IMR-90 (cell line): ENCODE results near the gene RAP2A. TPM values are rescaled to one million over a fixed set of nuclear protein-coding genes. Genes with fewer than 3 reads are reported as not detected.
A peak's percentile ranks its signal among the peaks of the same experiment; 100 is the strongest.

Source experiments
- ATAC-seq: fragments of 200-7000 bp; cut with Tn5 transposase; 2 replicates; pipeline ENCODE4 v1.9.1; 2020; ENCODE audit warnings: low read depth, mild to moderate bottlenecking, moderate library complexity
- BruUV-seq: library from RNA; stranded (reverse); fragments of 400-500 nt; replicated peaks from 2 replicates; lab custom pipeline; 2021; lab: Mats Ljungman, UMichigan
- CTCF ChIA-PET: fragments of 300-600 bp; formaldehyde crosslinking; extraction: SDS; loops from one replicate; lab custom pipeline; 2021; ENCODE audit warnings: antibody characterized with exemption; lab: Yijun Ruan, JAX
- POLR2A ChIA-PET: fragments of 300-600 bp; sonication (Branson Sonifier 250); formaldehyde crosslinking; loops from one replicate; lab custom pipeline; 2022; ENCODE audit warnings: antibody characterized with exemption; ENCODE audit not compliant: unreplicated experiment; lab: Charles Lee
- DNase-seq: peaks from one replicate; pipeline ENCODE4 v3.0.0; 2013
- H2AFZ ChIP-seq: replicated peaks from 2 replicates; pipeline ENCODE3; 2013; ENCODE audit warnings: low read length, mild to moderate bottlenecking; ENCODE audit not compliant: poor library complexity
- H2AK5ac ChIP-seq: 2 replicates; pipeline ENCODE4 v1.6.1; 2013; ENCODE audit warnings: low read depth, low read length, inconsistent platforms
- H2AK9ac ChIP-seq: replicated peaks from 2 replicates; pipeline ENCODE3; 2013; ENCODE audit warnings: mild to moderate bottlenecking, low read depth, low read length, moderate library complexity; ENCODE audit not compliant: poor library complexity
- H2BK120ac ChIP-seq: 2 replicates; pipeline ENCODE4 v1.6.1; 2013; ENCODE audit warnings: low read depth, low read length, inconsistent platforms
- H2BK15ac ChIP-seq: 3 replicates; pipeline ENCODE4 v1.6.1; 2013; ENCODE audit warnings: low read depth, low read length, inconsistent platforms
- H2BK20ac ChIP-seq: 2 replicates; pipeline ENCODE4 v1.6.1; 2013; ENCODE audit warnings: low read depth, mild to moderate bottlenecking, inconsistent platforms, low read length, moderate library complexity
- H2BK5ac ChIP-seq: 2 replicates; pipeline ENCODE4 v1.6.1; 2013; ENCODE audit warnings: mild to moderate bottlenecking, low read depth, low read length, inconsistent platforms; ENCODE audit not compliant: poor library complexity, severe bottlenecking
- H3K14ac ChIP-seq: replicated peaks from 2 replicates; pipeline ENCODE4 v1.6.1; 2013; ENCODE audit warnings: low read depth, low read length, inconsistent platforms
- H3K18ac ChIP-seq: 2 replicates; pipeline ENCODE4 v1.6.1; 2013; ENCODE audit warnings: low read depth, low read length, control low read depth
- H3K23ac ChIP-seq: 2 replicates; pipeline ENCODE4 v1.6.1; 2013; ENCODE audit warnings: low read depth, low read length, inconsistent platforms
- H3K27ac ChIP-seq: 2 replicates; pipeline ENCODE4 v1.5.1; 2013; ENCODE audit warnings: mild to moderate bottlenecking, control low read depth, low read length; ENCODE audit not compliant: insufficient read depth
- H3K27me3 ChIP-seq: 2 replicates; pipeline ENCODE4 v1.6.1; 2013; ENCODE audit warnings: low read length; ENCODE audit not compliant: control insufficient read depth, insufficient read depth
- H3K36me3 ChIP-seq: 2 replicates; pipeline ENCODE4 v1.6.1; 2013; ENCODE audit warnings: low read length, mixed read lengths; ENCODE audit not compliant: control insufficient read depth, insufficient read depth
- H3K4ac ChIP-seq: 2 replicates; pipeline ENCODE4 v1.6.1; 2013; ENCODE audit warnings: low read depth, low read length, inconsistent platforms
- H3K4me1 ChIP-seq: 2 replicates; pipeline ENCODE4 v1.6.1; 2013; ENCODE audit warnings: low read length, mixed read lengths; ENCODE audit not compliant: control insufficient read depth, insufficient read depth
- H3K4me2 ChIP-seq: 2 replicates; pipeline ENCODE4 v1.6.1; 2013; ENCODE audit warnings: low read depth, mild to moderate bottlenecking, control low read depth, low read length, moderate library complexity
- H3K4me3 ChIP-seq: 2 replicates; pipeline ENCODE4 v1.5.1; 2013; ENCODE audit warnings: low read depth, mild to moderate bottlenecking, control low read depth, low read length, moderate library complexity; ENCODE audit not compliant: insufficient read depth
- H3K56ac ChIP-seq: 2 replicates; pipeline ENCODE4 v1.6.1; 2013; ENCODE audit warnings: low read length, inconsistent platforms; ENCODE audit not compliant: insufficient read depth; ENCODE audit errors: extremely low read depth
- H3K79me1 ChIP-seq, 2 experiments: 2 replicates each; pipeline ENCODE4 v1.6.1; 2013; ENCODE audit warnings: low read length in 2 of 2, inconsistent platforms in 1 of 2, low read depth in 1 of 2
- H3K9ac ChIP-seq: 2 replicates; pipeline ENCODE4 v1.6.1; 2013; ENCODE audit warnings: low read depth, low read length, control low read depth
- H3K9me1 ChIP-seq: 2 replicates; pipeline ENCODE4 v1.6.1; 2013; ENCODE audit warnings: low read length, inconsistent platforms; ENCODE audit not compliant: insufficient read depth
- H3K9me3 ChIP-seq: 2 replicates; pipeline ENCODE4 v1.6.1; 2013; ENCODE audit warnings: low read length; ENCODE audit not compliant: control insufficient read depth, insufficient read depth
- H4K20me1 ChIP-seq: 2 replicates; pipeline ENCODE4 v1.6.1; 2013; ENCODE audit warnings: low read length, inconsistent platforms; ENCODE audit not compliant: insufficient read depth
- H4K5ac ChIP-seq: 2 replicates; pipeline ENCODE4 v1.6.1; 2013; ENCODE audit warnings: mild to moderate bottlenecking, low read depth, low read length, control low read depth
- H4K8ac ChIP-seq, 2 experiments: 2 replicates each; pipeline ENCODE4 v1.6.1; 2013; ENCODE audit warnings: low read depth in 2 of 2, low read length in 2 of 2, control low read depth in 1 of 2, inconsistent platforms in 1 of 2
- H4K91ac ChIP-seq: 2 replicates; pipeline ENCODE4 v1.6.1; 2013; ENCODE audit warnings: low read depth, low read length, inconsistent platforms; ENCODE audit not compliant: insufficient read depth
- NFE2L2 ChIP-seq: fragments of 150-350 bp; IDR thresholded peaks from 2 replicates; pipeline ENCODE4 v1.6.1; 2016; ENCODE audit warnings: low read depth, mild to moderate bottlenecking, low read length
- WGBS, 2 experiments: methylation state at CpG; one replicate each; pipeline versions ENCODE4 v1.1.5 to v1.1.7; 2013; ENCODE audit warnings: missing lambda C conversion rate in 2 of 2; ENCODE audit not compliant: insufficient read length in 1 of 2; ENCODE audit errors: extremely low coverage in 2 of 2; 5-methylcytosine and 5-hydroxymethylcytosine counted together
- dilution Hi-C: fragments of 300-500 bp; cut with HindIII; formaldehyde crosslinking; loops from one replicate; pipeline ENCODE4 v1.14.3; 2018; ENCODE audit warnings: low sequenced_read_pairs; ENCODE audit not compliant: unreplicated experiment
- in situ Hi-C: fragments of 300-500 bp; cut with MboI; formaldehyde crosslinking; loops from 3 replicates; pipeline ENCODE4 v1.14.3; 2019; ENCODE audit warnings: low sequenced_read_pairs, inconsistent platforms, mixed read lengths
- intact Hi-C: fragments of 100-400 bp; cut with micrococcal nuclease; formaldehyde crosslinking; loops from 2 replicates; pipeline ENCODE4 v1.10.0; 2022
- polyA plus RNA-seq, 3 experiments: library from polyadenylated mRNA; depleted of rRNA; stranded (reverse); fragments of >200 nt; gene quantifications; 2 replicates each; pipeline ENCODE4 v1.2.3, GENCODE V29; 2012; ENCODE audit warnings: low replicate concordance in 1 of 3
- total RNA-seq: library from RNA; depleted of rRNA; stranded (reverse); fragments of >200 nt; gene quantifications from 2 replicates; pipeline ENCODE4 v1.2.3, GENCODE V29; 2012

Gene RAP2A
- total and polyA plus RNA-seq, 2 of the 4 experiments (the other 2 are of a cell fraction): 6.4 to 21.0 TPM

GRCh38 chr13:97466722-97467121 lies 32.8 kb downstream of the RAP2A start:
- H3K4me2 ChIP-seq: no peak overlapping the region; the same call in 1 of the 2 replicates
- H3K27me3 ChIP-seq: no peaks in the 10 kb centered on the region
- H3K4ac ChIP-seq: no peak overlapping the region
- no peak for TF ChIP-seq NFE2L2
- no peak overlapping the region for H3K4me3 ChIP-seq
- peaks cover 2% of the 10 kb centered on the region; the same call in 1 of the 2 replicates for H3K4me1 ChIP-seq
- H4K8ac ChIP-seq: no peak overlapping the region
- H4K91ac ChIP-seq: no peak overlapping the region
- ChIA-PET CTCF (interaction anchor here (1.2 kb wide), 1 partner anchor 108 kb away, joined by 3 read pairs; no protein-coding TSS in a partner anchor), POLR2A (interaction anchor here (0.7 kb wide), 1 partner anchor 34 kb away, joined by 5 read pairs; no protein-coding TSS in a partner anchor)
- H3K27ac ChIP-seq: no peak overlapping the region
- no peak overlapping the region for H2AK5ac ChIP-seq
- DNase-seq (no peak), ATAC-seq (no peak)
- WGBS, 2 experiments: no CpG with 5 or more reads among the region's 3 CpGs
- intact Hi-C loops: no loop called here
- no peak overlapping the region; the same call in 1 of the 2 replicates for H3K18ac ChIP-seq
- H4K20me1 ChIP-seq: peaks cover 3% of the 10 kb centered on the region; the same call in 1 of the 2 replicates
- H3K23ac ChIP-seq: no peak overlapping the region
- no peak overlapping the region for H3K56ac ChIP-seq
- H4K5ac ChIP-seq: no peak overlapping the region
- no peak overlapping the region for H2BK120ac ChIP-seq
- no peaks in the 10 kb centered on the region for H3K9me3 ChIP-seq
- no peak overlapping the region for H3K14ac ChIP-seq
- no peaks in the 10 kb centered on the region; the same call in 1 of the 2 replicates for H3K9me1 ChIP-seq
- dilution Hi-C loops: no loop called here
- no peak overlapping the region for H2BK15ac ChIP-seq
- no peak overlapping the region for H2AFZ ChIP-seq
- H3K79me1 ChIP-seq: peaks cover 13 to 19% of the 10 kb centered on the region in 2 experiments; a peak in 3 of 4 replicates
- H2BK5ac ChIP-seq: no peak overlapping the region
- no peak overlapping the region for H2AK9ac ChIP-seq
- TSS peak; percentile 41 for BruUV-seq
- H3K9ac ChIP-seq: no peak overlapping the region
- in situ Hi-C loops: no loop called here
- no peak overlapping the region for H2BK20ac ChIP-seq
- H3K36me3 ChIP-seq: peaks cover 10% of the 10 kb centered on the region
